Posterior cingulate gyrus (tissue), 11 donors: ENCODE data around the gene GGN.

Experiments
- DNase-seq, 10 donors: peaks; one replicate each; pipeline versions ENCODE4 v3.0.0 to v3.0.0-alpha.2; 2020 to 2021; ENCODE audit warnings: mixed read lengths in 3 of 10
- intact Hi-C: fragments of 100-400 bp; cut with DNase I; formaldehyde crosslinking; loops from one replicate; pipeline ENCODE4 v1.15.1; 2023

Gene GGN

GRCh38 chr19:38389101-38389925 is 1.5 kb upstream of the GGN start:
- intact Hi-C loops: no loop called here
- peak in 4 of 10 donors; percentile 33 to 87 (median 62) for DNase-seq

GRCh38 chr19:38388349-38389100 is 691 bp upstream of the GGN start, which contains the start of gene SPRED3:
SPRED3 (plus strand) TSS chr19:38388697; CDS start chr19:38390303, 1,606 bp downstream.
- intact Hi-C loops: no loop called here
- peak in 5 of 10 donors; percentile 33 to 83 (median 44) for DNase-seq

- DNase-seq: peak in 1 of 10 donors; percentile 77
- intact Hi-C loops: no loop called here
Measured at GRCh38 chr19:38386971-38387549, 774 bp downstream of the GGN start.

- intact Hi-C loops: no loop called here
- peak in 1 of 10 donors; percentile 69 for DNase-seq
Measured at GRCh38 chr19:38386300-38386970, 1.4 kb downstream of the GGN start.

GRCh38 chr19:38385804-38386257 is 2.0 kb downstream of the GGN start:
- intact Hi-C loops: no loop called here
- DNase-seq: peak in 1 of 10 donors; percentile 64

- DNase-seq: peak in 1 of 10 donors; percentile 70
- intact Hi-C loops: no loop called here
Measured at GRCh38 chr19:38385057-38385803, 2.6 kb downstream of the GGN start.

- DNase-seq: no peak
- intact Hi-C loops: no loop called here
Measured at GRCh38 chr19:38384209-38385027, 3.4 kb downstream of the GGN start.

- DNase-seq: no peak
- intact Hi-C loops: no loop called here
Measured at GRCh38 chr19:38383743-38384142, 4.1 kb downstream of the GGN start.

- DNase-seq: no peak
- intact Hi-C loops: no loop called here
Measured at GRCh38 chr19:38383184-38383583, 4.7 kb downstream of the GGN start.

- intact Hi-C loops: no loop called here
- peak in 1 of 10 donors; percentile 25 for DNase-seq
Measured at GRCh38 chr19:38381138-38381537, 6.7 kb downstream of the GGN start.

- no peak for DNase-seq
- intact Hi-C loops: no loop called here
Measured at GRCh38 chr19:38378866-38379265, 9.0 kb downstream of the GGN start.

GRCh38 chr19:38377052-38377451 is 10.8 kb downstream of the GGN start:
- peak in 1 of 10 donors; percentile 16 for DNase-seq
- intact Hi-C loops: no loop called here

- intact Hi-C loops: no loop called here
- no peak for DNase-seq
Measured at GRCh38 chr19:38376576-38376975, 11.3 kb downstream of the GGN start.

- DNase-seq: peak in 1 of 10 donors; percentile 55
Measured at GRCh38 chr19:38375748-38376147, 12.1 kb downstream of the GGN start.

GRCh38 chr19:38375098-38375493 is 12.7 kb downstream of the GGN start:
- no peak for DNase-seq
- intact Hi-C loops: no loop called here

More at GRCh38 chr19:38375748-38376147, 12.1 kb downstream of the GGN start:
- intact Hi-C loops: no loop called here

GRCh38 chr19:38374332-38375097 is 13.3 kb downstream of the GGN start, which contains the start of gene PSMD8:
PSMD8 (plus strand) TSS chr19:38374571; CDS start chr19:38374602, 31 bp downstream.
- intact Hi-C loops: loop anchor here (1.0 kb wide), 1 partner anchor 38 kb away; no protein-coding TSS in a partner anchor

GRCh38 chr19:38373907-38374331 is 13.9 kb downstream of the GGN start:
- no peak for DNase-seq
- intact Hi-C loops: loop anchor here (1.0 kb wide), 1 partner anchor 38 kb away; no protein-coding TSS in a partner anchor

More at GRCh38 chr19:38374332-38375097, 13.3 kb downstream of the GGN start, which contains the start of gene PSMD8:
- peak; percentile 99 to 100 (median 100) for DNase-seq

- intact Hi-C loops: no loop called here
- no peak for DNase-seq
Measured at GRCh38 chr19:38371081-38371480, 16.8 kb downstream of the GGN start.
